Activated T-cell treated with anti-CD3 and anti-CD28 coated beads, Interleukin-2, amount 50 U/mL, for 1 hour (primary cell): ENCODE results near the gene SP4.

Experiments used
- DNase-seq: peaks from one replicate; pipeline ENCODE4 v3.0.0-alpha.2; 2020

Gene SP4

GRCh38 chr7:21448974-21449373, 21.1 kb downstream of the SP4 start:
- DNase-seq = no peak

DNA sequence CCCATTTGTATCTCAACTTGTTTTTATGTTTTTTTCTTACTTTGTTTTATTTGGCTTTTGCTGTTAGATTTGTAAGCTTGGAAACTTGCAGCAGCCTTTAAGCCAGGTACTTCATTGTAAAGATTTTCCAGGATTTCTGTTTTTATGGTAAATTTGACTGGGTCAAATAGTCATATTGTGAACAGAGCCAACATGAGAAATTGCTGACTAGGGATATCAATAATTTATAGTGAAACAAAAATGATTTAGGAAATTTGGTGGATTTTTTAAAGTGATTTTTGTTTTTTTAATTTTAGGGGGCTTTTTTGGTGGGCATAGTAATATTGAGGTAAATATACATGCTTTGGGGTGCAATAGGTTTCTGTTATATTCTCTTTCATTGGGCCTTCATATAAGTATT, 22.2 kb downstream of the SP4 start:
- no peak for DNase-seq

DNA sequence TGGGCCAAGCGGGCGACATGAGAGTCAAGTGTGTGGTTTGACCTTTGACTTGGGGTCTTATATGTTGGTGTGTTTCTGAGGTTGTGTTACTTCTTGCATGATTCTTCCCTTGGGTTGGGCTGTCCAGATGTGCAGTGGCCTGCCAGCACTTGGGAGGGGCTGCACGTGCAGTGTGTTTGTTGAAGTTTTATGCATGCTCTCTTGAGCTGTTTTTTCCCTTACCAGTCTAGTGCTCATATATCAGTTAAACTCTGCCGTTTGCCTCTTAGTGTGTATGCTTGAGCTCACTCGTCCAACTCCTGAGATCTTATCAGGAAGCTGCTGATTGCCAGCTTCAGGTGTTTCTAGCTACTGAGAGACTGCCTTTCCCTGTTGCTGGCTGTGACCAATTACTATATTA, 23.1 kb downstream of the SP4 start:
- DNase-seq = no peak

DNA sequence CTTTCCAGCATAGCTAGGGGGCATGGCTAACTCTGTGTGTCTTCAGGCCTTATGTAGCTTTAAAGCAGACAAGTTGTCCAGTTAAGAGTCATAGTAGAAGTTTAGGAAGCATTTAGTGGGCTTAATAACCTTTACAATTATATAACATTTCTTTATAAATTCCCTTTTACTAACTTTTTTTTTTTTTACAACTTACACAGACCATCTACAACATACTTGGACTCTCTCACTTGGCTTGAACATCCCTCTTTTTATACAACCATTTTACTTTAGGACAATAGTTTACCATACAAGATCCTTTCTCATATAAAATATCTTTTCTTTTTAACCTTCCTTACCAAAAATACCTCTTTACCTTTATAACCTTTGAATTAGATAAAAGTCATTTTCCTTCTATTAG, 26.3 kb downstream of the SP4 start:
- no peak for DNase-seq

GRCh38 chr7:21454906-21455305, 27.0 kb downstream of the SP4 start:
- DNase-seq = no peak

- DNase-seq = no peak
Observed at GRCh38 chr7:21461282-21461681, 33.4 kb downstream of the SP4 start.

DNA sequence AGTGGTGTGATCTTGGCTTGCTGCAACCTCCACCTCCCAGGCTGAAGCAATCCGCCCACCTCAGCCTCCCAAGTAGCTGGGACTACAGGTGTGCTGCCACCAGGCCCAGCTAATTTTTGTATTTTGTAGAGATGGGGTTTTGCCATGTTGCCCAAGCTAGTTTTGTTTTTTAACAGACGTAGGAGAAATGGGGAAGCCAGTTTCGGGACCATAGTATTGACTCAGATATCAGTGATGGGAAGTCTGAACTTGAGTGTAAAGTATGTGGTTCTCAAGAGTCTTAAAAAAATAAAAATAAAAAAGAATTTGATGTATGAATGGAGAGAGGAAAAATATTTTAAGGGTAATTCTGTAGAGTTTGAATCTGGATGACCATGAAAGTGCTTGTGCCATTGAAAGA, 34.2 kb downstream of the SP4 start:
- no peak for DNase-seq

- no peak for DNase-seq
Observed at GRCh38 chr7:21463524-21463923, 35.6 kb downstream of the SP4 start.

DNA sequence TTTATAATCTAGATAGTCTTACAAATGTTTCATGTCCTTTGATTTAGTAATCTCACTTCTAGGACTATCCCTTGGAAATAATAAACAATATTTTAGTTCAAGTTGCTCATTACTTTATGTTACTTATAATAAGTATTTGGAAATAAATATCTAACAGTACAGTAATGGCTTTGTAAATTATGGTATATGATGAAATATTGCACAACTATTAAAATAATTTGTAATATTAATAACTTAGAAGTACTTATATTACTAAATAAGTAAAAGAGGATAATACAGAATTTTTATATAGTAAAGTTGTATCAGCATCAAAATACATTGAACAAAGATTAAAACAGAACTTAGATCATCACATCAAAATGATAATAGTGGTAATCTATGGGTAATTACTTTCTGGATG, 41.1 kb downstream of the SP4 start:
- DNase-seq = no peak

GRCh38 chr7:21469894-21470293, 42.0 kb downstream of the SP4 start:
- no peak for DNase-seq

DNA sequence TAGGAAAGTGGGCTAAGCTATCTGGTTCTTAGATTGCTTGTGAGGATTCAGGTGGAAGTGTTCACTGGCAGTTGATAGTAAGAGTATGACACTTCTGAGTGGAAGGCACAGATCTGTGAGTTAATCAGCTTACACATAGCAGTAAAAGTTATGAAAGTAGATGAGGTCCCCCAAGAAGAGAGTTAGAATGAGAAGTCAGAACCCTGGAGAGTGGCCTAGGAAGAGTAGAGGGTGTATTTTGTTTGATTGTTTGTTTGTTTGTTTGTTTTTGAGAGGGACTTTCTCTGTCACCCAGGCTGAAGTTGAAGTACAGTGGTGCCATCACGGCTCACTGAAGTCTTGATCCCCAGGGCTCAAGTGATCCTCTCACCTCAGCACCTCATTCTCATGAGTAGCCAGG, 44.1 kb downstream of the SP4 start:
- no peak for DNase-seq

- DNase-seq = no peak
Observed at GRCh38 chr7:21476429-21476828, 48.5 kb downstream of the SP4 start.

DNA sequence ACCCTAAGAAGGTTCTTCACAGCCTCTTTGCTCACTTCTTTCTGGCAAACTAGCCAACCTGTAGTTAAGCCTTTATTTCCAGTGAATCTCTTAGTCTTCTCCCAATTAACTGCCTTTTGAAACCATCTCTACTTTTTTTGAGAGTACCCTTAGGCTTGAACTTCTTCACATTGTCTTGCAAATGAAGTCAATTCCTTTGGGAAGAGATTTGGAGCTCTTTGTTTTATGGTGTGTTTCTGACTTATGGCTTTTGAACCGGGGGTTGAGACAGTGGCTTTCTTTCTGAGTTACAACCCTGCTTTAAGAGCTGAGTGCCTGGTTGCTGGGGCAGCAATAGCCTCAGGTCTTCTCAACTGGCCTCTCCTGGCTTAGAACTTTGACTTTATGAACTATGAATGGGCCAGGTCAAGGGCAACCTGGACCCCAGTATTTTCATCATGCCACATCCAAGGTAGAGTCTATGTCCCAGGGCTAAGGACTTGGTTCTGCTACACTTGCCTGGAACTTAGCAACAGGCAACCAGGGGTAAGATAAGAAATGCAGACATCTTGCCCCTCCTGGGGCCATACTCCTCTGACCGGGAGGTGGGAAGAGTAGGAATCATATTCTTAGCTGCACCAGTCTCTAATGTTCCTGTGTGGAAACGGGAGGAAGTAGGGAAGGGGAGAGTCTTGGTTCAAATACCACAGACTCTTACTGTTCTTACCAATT, 53.0 kb downstream of the SP4 start:
- no peak for DNase-seq

- DNase-seq = no peak
Observed at GRCh38 chr7:21486511-21486910, 58.6 kb downstream of the SP4 start.

GRCh38 chr7:21495731-21496130, 67.8 kb downstream of the SP4 start:
- DNase-seq = no peak

DNA sequence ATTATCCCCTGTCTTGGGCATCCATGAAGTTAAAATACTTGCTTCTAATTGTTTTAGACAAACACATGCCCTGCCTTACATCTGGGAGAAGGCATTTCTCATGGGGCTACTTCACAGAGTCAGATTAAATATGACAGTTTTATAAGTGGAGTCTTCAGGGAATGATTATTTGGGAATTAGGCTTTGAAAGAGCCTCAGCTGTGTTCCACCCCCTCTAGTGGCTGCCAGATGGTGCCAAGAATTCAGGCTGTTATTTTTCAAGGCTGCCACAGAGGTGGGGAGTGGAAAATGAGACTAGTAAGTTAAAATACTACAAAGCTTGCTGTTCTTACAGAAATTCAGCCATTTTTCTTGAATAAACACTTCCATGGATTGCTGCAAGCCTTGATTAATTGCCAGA, 69.2 kb downstream of the SP4 start:
- no peak for DNase-seq

GRCh38 chr7:21500117-21500832, 72.4 kb downstream of the SP4 start:
- no peak for DNase-seq

- no peak for DNase-seq
Observed at GRCh38 chr7:21504021-21504420, 76.1 kb downstream of the SP4 start.

DNA sequence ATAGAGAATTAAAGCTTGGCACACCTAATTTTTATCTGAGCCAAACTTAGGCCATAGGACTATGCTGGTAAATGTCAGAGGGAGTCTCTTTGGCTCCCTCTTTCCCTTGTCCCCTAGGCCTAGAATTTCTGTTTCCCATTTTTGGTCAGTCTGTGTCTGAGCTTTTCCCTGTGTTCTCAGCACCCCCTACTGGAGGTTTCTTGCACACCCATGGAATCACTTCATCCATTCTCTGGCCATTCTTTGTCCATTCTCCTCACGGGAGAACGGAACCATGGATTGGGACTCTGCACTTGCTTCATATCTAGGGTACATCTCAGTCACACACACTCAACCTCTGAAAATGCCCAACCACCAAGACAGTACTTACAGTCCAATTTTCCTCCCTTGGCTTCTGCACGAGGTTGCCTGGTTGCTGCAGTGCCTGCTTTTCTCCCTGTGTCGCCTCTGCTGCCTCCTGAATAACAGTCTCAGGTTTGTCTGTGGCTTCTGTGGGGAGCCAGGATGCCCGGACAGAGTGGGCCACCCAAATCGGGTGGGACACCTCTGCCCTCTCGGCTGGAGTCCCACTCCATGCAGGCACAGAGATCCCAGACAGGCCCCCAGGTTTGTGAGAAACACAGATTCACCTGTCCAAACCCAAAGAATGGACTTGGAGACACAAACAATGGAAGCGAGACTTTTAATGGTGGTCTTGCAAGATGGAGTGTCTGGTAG, 79.9 kb downstream of the SP4 start:
- no peak for DNase-seq

DNA sequence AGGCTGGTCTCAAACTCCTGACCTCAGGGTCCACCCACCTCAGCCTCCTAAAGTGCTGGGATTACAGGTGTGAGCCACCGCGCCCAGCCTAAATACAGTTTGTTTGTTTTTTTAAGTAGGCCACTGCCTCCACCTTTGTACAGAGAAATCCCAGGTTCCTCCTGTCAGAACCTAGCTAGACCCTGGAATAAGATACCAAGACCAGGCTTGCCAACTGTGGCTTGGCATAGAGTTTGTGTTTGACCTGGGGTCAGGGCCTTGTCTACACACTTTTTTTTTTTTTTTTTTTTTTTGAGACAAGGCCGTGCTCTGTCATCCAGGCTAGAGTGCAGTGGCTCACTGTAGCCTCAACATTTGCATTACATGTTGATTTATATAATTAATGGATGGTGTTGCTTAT, 80.7 kb downstream of the SP4 start:
- no peak for DNase-seq

DNA sequence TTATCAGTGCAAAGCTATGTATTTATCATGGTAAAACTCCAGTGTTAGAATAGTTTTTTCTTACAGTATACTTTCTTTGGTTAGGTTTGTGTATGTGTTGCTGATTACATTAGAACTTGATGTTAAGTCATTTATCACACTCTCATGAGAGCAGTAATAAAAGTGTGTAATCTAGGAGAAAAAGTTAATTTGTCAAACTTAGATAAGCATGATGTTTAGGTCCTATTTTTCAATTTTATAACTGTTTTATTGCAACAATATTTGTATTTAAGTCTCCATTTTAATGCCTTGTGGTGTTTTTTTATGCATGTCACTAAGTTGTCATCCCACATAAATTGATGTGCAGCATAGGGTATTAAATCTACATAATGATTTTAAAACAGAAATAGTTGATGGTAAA, 86.2 kb downstream of the SP4 start:
- no peak for DNase-seq

- no peak for DNase-seq
Observed at GRCh38 chr7:21524680-21525079, 96.8 kb downstream of the SP4 start.

DNA sequence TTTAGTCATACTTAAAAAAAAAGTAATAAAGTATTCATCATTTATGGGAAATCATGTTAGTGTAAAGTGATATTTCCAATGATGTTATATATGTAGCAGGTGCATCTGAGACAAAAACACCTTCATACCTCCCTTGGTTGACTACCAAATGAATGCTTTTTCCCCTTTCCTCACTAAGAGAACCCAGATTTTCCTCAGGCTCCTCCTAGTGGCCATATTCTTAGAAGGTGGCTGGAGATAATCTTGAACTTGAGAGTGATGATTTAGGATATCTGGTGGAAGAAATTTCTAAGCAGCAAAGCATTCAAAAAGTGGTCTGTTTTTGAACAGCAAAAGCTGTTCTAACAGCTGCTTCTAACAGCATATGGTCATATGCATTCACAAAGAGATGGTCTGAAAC, 98.1 kb downstream of the SP4 start:
- DNase-seq = no peak

DNA sequence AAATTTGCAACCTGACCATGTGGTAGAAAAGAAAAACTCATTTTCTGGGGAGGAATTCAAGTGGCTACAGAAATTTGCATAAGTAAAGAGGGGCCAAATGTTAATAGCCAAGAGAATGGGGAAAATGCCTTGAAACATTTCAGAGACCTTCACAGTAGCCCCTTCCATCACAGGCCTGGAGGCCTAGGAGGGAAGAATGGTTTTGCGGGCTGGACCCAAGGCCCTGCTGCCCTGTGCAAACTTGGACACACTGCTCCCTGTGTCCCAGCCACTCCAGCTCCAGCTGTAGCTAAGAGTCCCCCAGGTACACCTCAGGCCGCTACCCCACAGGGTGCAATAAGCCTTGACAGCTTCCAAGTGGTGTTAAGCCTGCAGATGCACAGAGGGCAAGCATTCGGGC, 98.6 kb downstream of the SP4 start:
- DNase-seq = no peak
